Measurements from ENCODE around the gene TIE1.

Gene TIE1

DNA sequence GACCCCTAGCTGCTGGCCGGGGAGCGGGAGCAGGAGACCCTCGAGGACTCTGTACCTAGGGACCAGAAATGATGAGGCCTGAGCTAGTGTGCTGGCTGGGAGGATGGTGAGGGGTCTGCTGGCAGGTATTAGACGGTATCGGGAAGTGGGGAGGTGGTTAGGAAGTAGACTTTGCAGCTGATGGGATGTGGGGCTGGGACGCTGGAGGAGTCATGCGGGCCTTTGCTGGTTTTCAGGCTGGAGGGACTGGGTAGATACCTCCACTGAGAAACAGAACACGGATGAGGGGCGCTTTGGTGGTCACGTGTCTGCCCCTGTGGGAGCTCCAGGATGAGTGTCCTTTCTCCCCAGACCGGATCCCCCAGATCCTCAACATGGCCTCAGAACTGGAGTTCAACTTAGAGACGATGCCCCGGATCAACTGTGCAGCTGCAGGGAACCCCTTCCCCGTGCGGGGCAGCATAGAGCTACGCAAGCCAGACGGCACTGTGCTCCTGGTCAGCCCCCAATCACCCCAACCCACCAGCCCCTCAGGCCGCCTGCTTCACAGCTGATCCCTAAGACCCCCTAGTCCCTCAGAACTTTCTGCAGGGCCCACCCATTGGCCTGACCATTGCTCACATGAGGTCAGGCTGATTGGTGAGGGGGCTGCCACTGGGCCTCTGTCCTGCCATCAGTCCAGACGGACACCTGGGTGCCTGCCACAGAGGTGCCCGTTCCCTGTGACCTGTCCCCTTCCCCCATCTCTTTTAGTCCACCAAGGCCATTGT, 8.0 kb downstream of the TIE1 start:
- Histone ChIP-seq H3K4me3 (no peak overlapping the region), H3K9ac (ENCODE audit: insufficient read length) (no peak overlapping the region), H3K27ac (no peak overlapping the region), H3K9me3 (ENCODE audit: low read depth, low read length) (no peaks in the 10 kb centered on the region), H3K36me3 (ENCODE audit: insufficient read depth, low read length) (no peaks in the 10 kb centered on the region)
- TF ChIP-seq EZH2 (IDR thresholded peaks at IDR 0.05) (no peak), FOXP2 (optimal IDR thresholded peaks at IDR 0.05; ENCODE audit: control extremely low read depth, extremely low read length, insufficient read depth) (no peak), POLR2AphosphoS5 (IDR thresholded peaks at IDR 0.05; ENCODE audit: borderline replicate concordance, low read depth, low read length) (no peak)
- DNase-seq (ENCODE audit: low read depth, low spot score): no peak

DNA sequence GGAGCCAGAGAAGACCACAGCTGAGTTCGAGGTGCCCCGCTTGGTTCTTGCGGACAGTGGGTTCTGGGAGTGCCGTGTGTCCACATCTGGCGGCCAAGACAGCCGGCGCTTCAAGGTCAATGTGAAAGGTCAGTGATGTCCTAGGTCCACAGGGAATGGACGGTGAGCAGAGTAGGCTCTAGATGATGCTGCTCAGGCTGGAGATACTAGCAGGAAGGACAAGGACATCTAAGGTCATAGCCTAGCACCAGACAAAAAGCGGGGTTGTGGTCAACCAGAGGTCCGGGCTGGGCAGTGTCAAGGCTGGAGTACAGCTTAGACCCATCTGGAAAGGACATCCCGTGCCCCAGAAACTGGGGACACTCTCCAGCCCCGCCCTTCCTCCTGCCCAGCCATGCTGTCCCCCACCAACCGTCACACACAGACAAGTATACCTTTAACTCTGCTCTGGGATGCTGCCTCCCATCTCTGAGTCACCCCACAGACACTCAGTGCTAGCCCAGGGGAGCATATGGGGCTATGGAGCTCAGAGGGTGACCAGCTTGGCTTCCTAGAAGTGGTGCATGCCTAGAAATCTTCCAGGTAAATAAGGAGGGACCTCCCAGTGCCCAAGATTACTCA, 8.7 kb downstream of the TIE1 start:
- H3K4me3 ChIP-seq: no peak overlapping the region
- H3K27ac ChIP-seq: no peak overlapping the region
- TF ChIP-seq FOXP2 (optimal IDR thresholded peaks at IDR 0.05; ENCODE audit: control extremely low read depth, extremely low read length, insufficient read depth) (no peak), EZH2 (IDR thresholded peaks at IDR 0.05) (no peak), POLR2AphosphoS5 (IDR thresholded peaks at IDR 0.05; ENCODE audit: borderline replicate concordance, low read depth, low read length) (no peak)
- no peak overlapping the region for H3K9ac ChIP-seq (ENCODE audit: insufficient read length)
- DNase-seq (ENCODE audit: low read depth, low spot score): no peak
- H3K36me3 ChIP-seq (ENCODE audit: insufficient read depth, low read length): no peaks in the 10 kb centered on the region
- no peaks in the 10 kb centered on the region for H3K9me3 ChIP-seq (ENCODE audit: low read depth, low read length)

DNA sequence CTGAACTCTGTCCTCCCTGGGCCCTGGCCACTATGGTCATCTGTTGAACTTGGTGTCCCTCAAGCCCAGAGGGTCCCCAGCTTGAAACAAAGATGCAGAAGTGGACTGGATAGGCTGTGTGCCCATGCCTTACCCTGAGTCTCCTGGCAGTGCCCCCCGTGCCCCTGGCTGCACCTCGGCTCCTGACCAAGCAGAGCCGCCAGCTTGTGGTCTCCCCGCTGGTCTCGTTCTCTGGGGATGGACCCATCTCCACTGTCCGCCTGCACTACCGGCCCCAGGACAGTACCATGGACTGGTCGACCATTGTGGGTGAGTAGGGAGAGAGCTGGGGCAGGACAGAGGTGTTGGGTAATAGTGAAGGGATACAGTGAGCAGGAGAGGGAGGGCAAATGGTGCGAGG, 10.7 kb downstream of the TIE1 start:
- no peak overlapping the region for H3K9ac ChIP-seq (ENCODE audit: insufficient read length)

DNA sequence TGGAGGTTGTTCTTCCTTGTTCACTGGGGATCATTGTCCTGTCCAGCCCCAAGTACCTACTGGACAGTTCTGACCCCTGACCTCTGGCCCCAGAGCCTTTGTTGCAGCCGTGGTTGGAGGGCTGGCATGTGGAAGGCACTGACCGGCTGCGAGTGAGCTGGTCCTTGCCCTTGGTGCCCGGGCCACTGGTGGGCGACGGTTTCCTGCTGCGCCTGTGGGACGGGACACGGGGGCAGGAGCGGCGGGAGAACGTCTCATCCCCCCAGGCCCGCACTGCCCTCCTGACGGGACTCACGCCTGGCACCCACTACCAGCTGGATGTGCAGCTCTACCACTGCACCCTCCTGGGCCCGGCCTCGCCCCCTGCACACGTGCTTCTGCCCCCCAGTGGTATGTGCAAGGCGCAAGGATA, 11.4 kb downstream of the TIE1 start:
- no peaks in the 10 kb centered on the region for H3K36me3 ChIP-seq (ENCODE audit: insufficient read depth, low read length)
- H3K9ac ChIP-seq (ENCODE audit: insufficient read length): no peak overlapping the region
- no peak for TF ChIP-seq EZH2 (IDR thresholded peaks at IDR 0.05)
- TF ChIP-seq FOXP2 (optimal IDR thresholded peaks at IDR 0.05; ENCODE audit: control extremely low read depth, extremely low read length, insufficient read depth): no peak
- TF ChIP-seq POLR2AphosphoS5 (IDR thresholded peaks at IDR 0.05; ENCODE audit: borderline replicate concordance, low read depth, low read length): no peak
- no peak overlapping the region for H3K4me3 ChIP-seq
- DNase-seq (ENCODE audit: low read depth, low spot score): no peak
- H3K27ac ChIP-seq: no peak overlapping the region
- no peaks in the 10 kb centered on the region for H3K9me3 ChIP-seq (ENCODE audit: low read depth, low read length)

More for the DNA sequence above, 10.7 kb downstream of the TIE1 start:
- no peak for TF ChIP-seq FOXP2 (optimal IDR thresholded peaks at IDR 0.05; ENCODE audit: control extremely low read depth, extremely low read length, insufficient read depth)
- no peak for TF ChIP-seq POLR2AphosphoS5 (IDR thresholded peaks at IDR 0.05; ENCODE audit: borderline replicate concordance, low read depth, low read length)
- TF ChIP-seq EZH2 (IDR thresholded peaks at IDR 0.05): no peak
- Histone ChIP-seq H3K4me3 (no peak overlapping the region), H3K9me3 (ENCODE audit: low read depth, low read length) (no peaks in the 10 kb centered on the region), H3K36me3 (ENCODE audit: insufficient read depth, low read length) (no peaks in the 10 kb centered on the region), H3K27ac (no peak overlapping the region)
- no peak for DNase-seq (ENCODE audit: low read depth, low spot score)

DNA sequence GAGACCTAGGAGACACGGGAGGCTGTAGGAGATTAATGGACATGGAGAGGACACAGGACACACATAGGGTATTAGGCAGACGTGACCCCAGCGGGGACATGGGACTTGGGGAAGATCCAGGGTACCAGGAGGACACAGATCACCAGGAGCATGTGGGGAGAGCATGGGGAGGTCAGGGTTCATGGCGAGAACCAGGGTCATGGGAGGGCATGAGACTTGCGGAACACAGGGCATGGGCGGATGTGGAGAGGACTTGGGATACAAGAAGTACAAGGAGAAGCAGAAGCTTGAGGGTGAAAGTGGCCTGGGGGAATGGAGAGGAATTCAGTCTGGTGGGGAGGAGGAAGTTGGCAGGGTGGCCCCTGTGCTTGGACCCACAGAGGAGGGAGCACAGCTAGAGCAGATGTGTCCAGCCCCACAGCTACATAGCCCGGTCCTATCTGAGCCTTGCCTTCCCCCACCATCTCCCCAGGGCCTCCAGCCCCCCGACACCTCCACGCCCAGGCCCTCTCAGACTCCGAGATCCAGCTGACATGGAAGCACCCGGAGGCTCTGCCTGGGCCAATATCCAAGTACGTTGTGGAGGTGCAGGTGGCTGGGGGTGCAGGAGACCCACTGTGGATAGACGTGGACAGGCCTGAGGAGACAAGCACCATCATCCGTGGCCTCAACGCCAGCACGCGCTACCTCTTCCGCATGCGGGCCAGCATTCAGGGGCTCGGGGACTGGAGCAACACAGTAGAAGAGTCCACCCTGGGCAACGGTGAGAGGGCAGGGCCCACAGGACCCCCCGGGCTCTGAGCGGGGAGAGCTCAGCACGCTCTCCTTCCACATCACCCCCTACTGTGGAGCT, 12.1 kb downstream of the TIE1 start:
- DNase-seq (ENCODE audit: low read depth, low spot score): no peak
- Histone ChIP-seq H3K9me3 (ENCODE audit: low read depth, low read length) (no peaks in the 10 kb centered on the region), H3K27ac (no peak overlapping the region), H3K4me3 (no peak overlapping the region), H3K9ac (ENCODE audit: insufficient read length) (no peak overlapping the region), H3K36me3 (ENCODE audit: insufficient read depth, low read length) (no peaks in the 10 kb centered on the region)
- TF ChIP-seq FOXP2 (optimal IDR thresholded peaks at IDR 0.05; ENCODE audit: control extremely low read depth, extremely low read length, insufficient read depth) (no peak), POLR2AphosphoS5 (IDR thresholded peaks at IDR 0.05; ENCODE audit: borderline replicate concordance, low read depth, low read length) (no peak), EZH2 (IDR thresholded peaks at IDR 0.05) (no peak)

DNA sequence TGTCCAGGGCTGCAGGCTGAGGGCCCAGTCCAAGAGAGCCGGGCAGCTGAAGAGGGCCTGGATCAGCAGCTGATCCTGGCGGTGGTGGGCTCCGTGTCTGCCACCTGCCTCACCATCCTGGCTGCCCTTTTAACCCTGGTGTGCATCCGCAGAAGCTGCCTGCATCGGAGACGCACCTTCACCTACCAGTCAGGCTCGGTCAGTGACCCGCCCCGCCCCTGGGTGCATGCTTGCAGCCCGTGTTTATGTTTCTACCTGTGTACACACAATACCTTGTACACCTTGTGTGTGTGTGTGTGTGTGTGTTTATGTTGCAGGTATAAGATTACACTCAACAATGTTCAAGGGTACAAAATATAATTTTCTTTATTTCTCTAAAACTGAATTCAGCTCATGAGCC, 13.0 kb downstream of the TIE1 start:
- Histone ChIP-seq H3K9me3 (ENCODE audit: low read depth, low read length) (no peaks in the 10 kb centered on the region), H3K9ac (ENCODE audit: insufficient read length) (no peak overlapping the region), H3K4me3 (no peak overlapping the region), H3K27ac (no peak overlapping the region), H3K36me3 (ENCODE audit: insufficient read depth, low read length) (no peaks in the 10 kb centered on the region)
- no peak for TF ChIP-seq EZH2 (IDR thresholded peaks at IDR 0.05)
- no peak for TF ChIP-seq FOXP2 (optimal IDR thresholded peaks at IDR 0.05; ENCODE audit: control extremely low read depth, extremely low read length, insufficient read depth)
- no peak for TF ChIP-seq POLR2AphosphoS5 (IDR thresholded peaks at IDR 0.05; ENCODE audit: borderline replicate concordance, low read depth, low read length)
- no peak for DNase-seq (ENCODE audit: low read depth, low spot score)

DNA sequence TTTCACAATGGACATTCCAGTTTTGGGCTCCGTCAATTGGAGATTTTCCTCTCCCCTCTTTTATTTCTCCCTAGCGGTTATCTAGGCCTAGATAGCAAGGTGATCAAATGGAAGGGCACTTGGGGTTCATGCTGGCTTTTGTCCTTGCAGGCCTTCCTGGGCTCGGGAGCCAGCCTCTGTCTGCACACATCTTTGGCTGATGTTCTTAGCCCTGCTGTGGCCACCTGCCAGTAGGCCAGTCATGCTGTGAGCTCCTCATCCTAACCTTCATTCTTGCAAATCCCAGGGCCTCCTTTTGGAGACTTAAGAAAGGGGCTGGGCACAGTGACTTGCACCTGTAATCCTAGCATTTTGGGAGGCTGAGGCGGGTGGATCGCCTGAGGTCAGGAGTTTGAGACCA, 13.5 kb downstream of the TIE1 start:
- DNase-seq (ENCODE audit: low read depth, low spot score): no peak
- Histone ChIP-seq H3K4me3 (no peak overlapping the region), H3K9me3 (ENCODE audit: low read depth, low read length) (no peaks in the 10 kb centered on the region), H3K9ac (ENCODE audit: insufficient read length) (no peak overlapping the region), H3K36me3 (ENCODE audit: insufficient read depth, low read length) (no peaks in the 10 kb centered on the region), H3K27ac (no peak overlapping the region)
- no peak for TF ChIP-seq EZH2 (IDR thresholded peaks at IDR 0.05)
- TF ChIP-seq FOXP2 (optimal IDR thresholded peaks at IDR 0.05; ENCODE audit: control extremely low read depth, extremely low read length, insufficient read depth): no peak
- no peak for TF ChIP-seq POLR2AphosphoS5 (IDR thresholded peaks at IDR 0.05; ENCODE audit: borderline replicate concordance, low read depth, low read length)

DNA sequence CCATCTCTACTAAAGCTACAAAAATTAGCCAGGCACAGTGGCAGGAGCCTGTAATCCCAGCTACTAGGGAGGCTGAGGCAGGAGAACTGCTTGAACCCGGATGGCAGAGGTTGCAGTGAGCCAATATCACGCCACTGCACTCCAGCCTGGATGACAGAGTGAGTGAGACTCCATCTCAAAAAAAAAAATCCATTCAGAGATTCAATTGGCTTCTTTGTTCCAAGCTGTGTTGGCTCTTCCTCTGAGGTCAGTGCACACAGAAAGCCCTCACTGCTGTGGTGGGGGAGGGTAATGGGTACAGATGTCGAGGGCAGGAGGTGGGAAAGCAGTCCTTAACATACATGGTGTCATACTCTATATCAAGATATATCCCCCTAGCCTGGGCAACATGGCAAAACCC, 14.7 kb downstream of the TIE1 start:
- no peaks in the 10 kb centered on the region for H3K9me3 ChIP-seq (ENCODE audit: low read depth, low read length)
- H3K9ac ChIP-seq (ENCODE audit: insufficient read length): no peak overlapping the region
- no peak for DNase-seq (ENCODE audit: low read depth, low spot score)
- H3K4me3 ChIP-seq: no peak overlapping the region
- no peaks in the 10 kb centered on the region for H3K36me3 ChIP-seq (ENCODE audit: insufficient read depth, low read length)
- no peak overlapping the region for H3K27ac ChIP-seq
- no peak for TF ChIP-seq EZH2 (IDR thresholded peaks at IDR 0.05)
- no peak for TF ChIP-seq FOXP2 (optimal IDR thresholded peaks at IDR 0.05; ENCODE audit: control extremely low read depth, extremely low read length, insufficient read depth)
- TF ChIP-seq POLR2AphosphoS5 (IDR thresholded peaks at IDR 0.05; ENCODE audit: borderline replicate concordance, low read depth, low read length): no peak
